ENCODE measurements around the gene RXFP2.

DNA sequence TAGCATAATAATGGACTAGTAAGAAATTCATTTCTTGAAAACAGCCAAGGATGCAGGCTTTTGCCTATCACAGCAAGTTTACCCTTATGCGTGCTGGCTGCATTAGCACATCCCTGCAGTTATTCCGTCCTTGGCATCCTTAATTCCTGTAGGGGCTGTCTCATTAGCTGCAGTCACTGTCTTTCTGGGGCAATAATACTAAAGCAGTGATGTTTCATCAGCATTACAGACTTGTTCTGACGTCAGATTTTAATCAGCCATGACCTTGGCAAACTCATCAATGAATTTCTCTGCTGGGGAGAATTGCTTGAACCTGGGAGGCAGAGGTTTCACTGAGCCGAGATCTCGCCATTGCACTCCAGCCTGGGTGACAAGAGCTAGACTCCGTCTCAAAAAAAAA lies 103.7 kb downstream of the RXFP2 start:
- TF ChIP-seq, protein P1, sequence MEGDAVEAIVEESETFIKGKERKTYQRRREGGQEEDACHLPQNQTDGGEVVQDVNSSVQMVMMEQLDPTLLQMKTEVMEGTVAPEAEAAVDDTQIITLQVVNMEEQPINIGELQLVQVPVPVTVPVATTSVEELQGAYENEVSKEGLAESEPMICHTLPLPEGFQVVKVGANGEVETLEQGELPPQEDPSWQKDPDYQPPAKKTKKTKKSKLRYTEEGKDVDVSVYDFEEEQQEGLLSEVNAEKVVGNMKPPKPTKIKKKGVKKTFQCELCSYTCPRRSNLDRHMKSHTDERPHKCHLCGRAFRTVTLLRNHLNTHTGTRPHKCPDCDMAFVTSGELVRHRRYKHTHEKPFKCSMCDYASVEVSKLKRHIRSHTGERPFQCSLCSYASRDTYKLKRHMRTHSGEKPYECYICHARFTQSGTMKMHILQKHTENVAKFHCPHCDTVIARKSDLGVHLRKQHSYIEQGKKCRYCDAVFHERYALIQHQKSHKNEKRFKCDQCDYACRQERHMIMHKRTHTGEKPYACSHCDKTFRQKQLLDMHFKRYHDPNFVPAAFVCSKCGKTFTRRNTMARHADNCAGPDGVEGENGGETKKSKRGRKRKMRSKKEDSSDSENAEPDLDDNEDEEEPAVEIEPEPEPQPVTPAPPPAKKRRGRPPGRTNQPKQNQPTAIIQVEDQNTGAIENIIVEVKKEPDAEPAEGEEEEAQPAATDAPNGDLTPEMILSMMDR (IDR thresholded peaks at IDR 0.05; ENCODE audit: poor library complexity): no peak
- TF ChIP-seq EZH2 (IDR thresholded peaks at IDR 0.05; ENCODE audit: borderline replicate concordance): no peak

Measured in hepatocyte (in vitro differentiated cells).